A673 (cell line): ENCODE measurements around the gene FRMD4A.

Source experiments
- CTCF ChIP-seq: fragments of 300-800, 200-600 bp; sonication (generic); conservative IDR thresholded peaks from 2 replicates; pipeline ENCODE4 v1.5.1; 2017; ENCODE audit warnings: low read depth, mild to moderate bottlenecking, antibody characterized with exemption, low read length, moderate library complexity, mixed read lengths
- EZH2 ChIP-seq: fragments of 200-600 bp; sonication (generic); IDR thresholded peaks from 2 replicates; pipeline ENCODE4 v1.6.1; 2017; ENCODE audit warnings: borderline replicate concordance, low read depth, mild to moderate bottlenecking, mixed read lengths, antibody characterized with exemption, low read length; ENCODE audit not compliant: poor library complexity, severe bottlenecking

GRCh38 chr10:13834581-13835286 is 496.0 kb downstream of the FRMD4A start:
- TF ChIP-seq CTCF, result no peak
- TF ChIP-seq EZH2, result no peak
